Spleen (tissue), 11 donors: ENCODE measurements around the gene KLHL12. TPM values are rescaled to one million over a fixed set of nuclear protein-coding genes. Genes with fewer than 3 reads are reported as not detected.

ENCODE experiments used
- DNase-seq: peaks from one replicate; pipeline ENCODE4 v3.0.0-alpha.2; 2020
- H3K27ac ChIP-seq, 8 donors: fragments of 200-600 bp; sonication (generic) in 7 of 8; 1 replicate in 4 of 8; 2 replicates in 4 of 8; pipeline versions ENCODE4 v1.5.0 to v1.8.0; 2016 to 2021; ENCODE audit warnings: inconsistent platforms in 4 of 8, mild to moderate bottlenecking in 4 of 8, moderate library complexity in 1 of 8
- H3K27me3 ChIP-seq, 7 donors: fragments of 200-600 bp; sonication (generic) in 6 of 7; replicated peaks in 1 of 7; 1 replicate in 4 of 7; 2 replicates in 3 of 7; pipeline versions ENCODE4 v1.5.0 to v1.8.0; 2016 to 2021; ENCODE audit warnings: inconsistent platforms in 3 of 7, mild to moderate bottlenecking in 1 of 7
- H3K36me3 ChIP-seq, 6 donors: fragments of 200-600 bp; sonication (generic) in 5 of 6; 1 replicate in 4 of 6; 2 replicates in 2 of 6; pipeline versions ENCODE4 v1.5.0 to v1.8.0; 2016 to 2021; ENCODE audit warnings: inconsistent platforms in 2 of 6
- H3K4me1 ChIP-seq, 6 donors: fragments of 200-600 bp; sonication (generic) in 5 of 6; 1 replicate in 3 of 6; 2 replicates in 3 of 6; pipeline versions ENCODE4 v1.5.0 to v1.8.0; 2016 to 2021; ENCODE audit warnings: inconsistent platforms in 3 of 6
- H3K4me3 ChIP-seq, 8 donors: fragments of 200-600 bp; sonication (generic) in 7 of 8; 1 replicate in 4 of 8; 2 replicates in 4 of 8; pipeline versions ENCODE4 v1.5.0 to v1.8.0; 2016 to 2021; ENCODE audit warnings: inconsistent platforms in 4 of 8, mild to moderate bottlenecking in 4 of 8, moderate library complexity in 2 of 8
- H3K9me3 ChIP-seq, 8 donors: fragments of 200-600 bp; sonication (generic) in 7 of 8; 1 replicate in 4 of 8; 2 replicates in 4 of 8; pipeline versions ENCODE4 v1.5.0 to v1.8.0; 2016 to 2021; ENCODE audit warnings: inconsistent platforms in 4 of 8
- POLR2A ChIP-seq, 3 donors: fragments of 450-650 bp; IDR thresholded peaks; one replicate each; pipeline ENCODE4 v1.5.1; 2017; ENCODE audit warnings: antibody characterized with exemption in 3 of 3, mild to moderate bottlenecking in 1 of 3
- POLR2AphosphoS5 ChIP-seq, 3 donors: sonication (generic); formaldehyde crosslinking; IDR thresholded peaks; one replicate each; pipeline ENCODE4 v1.5.1; 2017; ENCODE audit warnings: antibody characterized with exemption in 3 of 3
- WGBS, 5 donors: extraction: QIAGEN DNeasy Blood & Tissue Kit in 3 of 5; methylation state at CpG; one replicate each; pipeline versions ENCODE4 v1.1.5 to v1.1.7; 2013 to 2018; 5-methylcytosine and 5-hydroxymethylcytosine counted together
- intact Hi-C: fragments of 100-400 bp; cut with DNase I; formaldehyde crosslinking; loops from one replicate; pipeline ENCODE4 v1.15.0; 2023; ENCODE audit warnings: low total_unique reads
- polyA plus RNA-seq, 3 donors: library from polyadenylated mRNA; stranded (reverse); fragments of 200-250 nt; gene quantifications; one replicate each; pipeline ENCODE4 v1.2.1, GENCODE V29; 2013
- total RNA-seq, 7 donors: library from RNA; depleted of rRNA in 3 of 7; stranded (reverse); fragments of >200 nt in 3 of 7; fragmentation: NEBNext Ultra II Directional in 4 of 7; extraction: Animal tissue kit (Norgen Biotek cat#: 25700) in 4 of 7; gene quantifications; one replicate each; pipeline versions ENCODE4 v1.1.0 to v1.2.1, GENCODE V29; 2016 to 2021
- TF ChIP-seq, protein P1 (sequence below), 11 experiments: fragments of 200-600 bp in 7 of 11; fragments of 450-650 bp in 4 of 11; sonication (generic) in 4 of 11; IDR thresholded peaks in 8 of 11; conservative IDR thresholded peaks in 3 of 11; 1 replicate in 7 of 11; 2 replicates in 4 of 11; pipeline versions ENCODE4 v1.4.0 to v1.8.0; 2016 to 2021; ENCODE audit warnings: antibody characterized with exemption in 11 of 11, inconsistent platforms in 4 of 11, mild to moderate bottlenecking in 1 of 11
- donor health status: healthy with polysubstance abuse.
- donor health status: DM: no; HTN: no; CAD: no; lungs with moderate emphysema.
- donor health status: DM: no; HTN: no; CAD: no.
- donor health status: Bipolar disorder and iron deficiency.
- donor health status: healthy.
- donor health status: DM: no; HTN: no; CAD: no.
- donor health status: DM: yes; HTN: yes; CAD: no.

Gene KLHL12
- total and polyA plus RNA-seq, 10 donors = 14.8 to 35.4 (median 23.8) TPM

DNA sequence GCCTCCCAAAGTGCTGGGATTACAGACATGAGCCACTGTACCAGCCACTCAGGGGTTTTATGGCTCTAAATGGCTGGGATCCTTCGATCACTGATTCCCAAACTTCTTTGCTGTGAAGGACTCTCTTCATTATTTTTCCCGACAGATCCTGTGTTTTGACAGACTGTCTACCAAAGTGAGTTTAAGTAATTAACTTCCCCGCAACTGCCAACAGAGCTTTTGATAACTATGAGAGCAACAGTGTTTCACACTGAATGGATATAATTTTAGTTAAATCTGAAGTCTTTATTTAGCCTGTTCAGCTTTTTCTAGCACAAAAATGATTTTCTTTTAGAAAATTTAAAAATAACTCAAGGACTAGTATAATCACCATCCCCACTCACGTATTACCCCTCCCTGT lies 25.5 kb downstream of the KLHL12 start:
- Histone ChIP-seq H3K9me3 (no peaks in the 10 kb centered on the region), H3K27me3 (no peaks in the 10 kb centered on the region), H3K27ac (no peak overlapping the region), H3K36me3 (peaks cover 2 to 100% (median 49%) of the 10 kb centered on the region in 6 donors), H3K4me3 (no peak overlapping the region), H3K4me1 (no peaks in the 10 kb centered on the region)
- WGBS, 5 donors = 93 to 97% (median 96%) methylated on average over 4 of the region's 4 CpGs
- DNase-seq = no peak
- TF ChIP-seq, protein P1, sequence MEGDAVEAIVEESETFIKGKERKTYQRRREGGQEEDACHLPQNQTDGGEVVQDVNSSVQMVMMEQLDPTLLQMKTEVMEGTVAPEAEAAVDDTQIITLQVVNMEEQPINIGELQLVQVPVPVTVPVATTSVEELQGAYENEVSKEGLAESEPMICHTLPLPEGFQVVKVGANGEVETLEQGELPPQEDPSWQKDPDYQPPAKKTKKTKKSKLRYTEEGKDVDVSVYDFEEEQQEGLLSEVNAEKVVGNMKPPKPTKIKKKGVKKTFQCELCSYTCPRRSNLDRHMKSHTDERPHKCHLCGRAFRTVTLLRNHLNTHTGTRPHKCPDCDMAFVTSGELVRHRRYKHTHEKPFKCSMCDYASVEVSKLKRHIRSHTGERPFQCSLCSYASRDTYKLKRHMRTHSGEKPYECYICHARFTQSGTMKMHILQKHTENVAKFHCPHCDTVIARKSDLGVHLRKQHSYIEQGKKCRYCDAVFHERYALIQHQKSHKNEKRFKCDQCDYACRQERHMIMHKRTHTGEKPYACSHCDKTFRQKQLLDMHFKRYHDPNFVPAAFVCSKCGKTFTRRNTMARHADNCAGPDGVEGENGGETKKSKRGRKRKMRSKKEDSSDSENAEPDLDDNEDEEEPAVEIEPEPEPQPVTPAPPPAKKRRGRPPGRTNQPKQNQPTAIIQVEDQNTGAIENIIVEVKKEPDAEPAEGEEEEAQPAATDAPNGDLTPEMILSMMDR (IDR thresholded peaks at IDR 0.05 in 8 of 11, conservative IDR thresholded peaks at IDR 0.05 in 3 of 11) = no peak
- TF ChIP-seq POLR2AphosphoS5 (IDR thresholded peaks at IDR 0.05) (no peak), POLR2A (IDR thresholded peaks at IDR 0.05) (no peak)
- intact Hi-C loops = no loop called here

DNA sequence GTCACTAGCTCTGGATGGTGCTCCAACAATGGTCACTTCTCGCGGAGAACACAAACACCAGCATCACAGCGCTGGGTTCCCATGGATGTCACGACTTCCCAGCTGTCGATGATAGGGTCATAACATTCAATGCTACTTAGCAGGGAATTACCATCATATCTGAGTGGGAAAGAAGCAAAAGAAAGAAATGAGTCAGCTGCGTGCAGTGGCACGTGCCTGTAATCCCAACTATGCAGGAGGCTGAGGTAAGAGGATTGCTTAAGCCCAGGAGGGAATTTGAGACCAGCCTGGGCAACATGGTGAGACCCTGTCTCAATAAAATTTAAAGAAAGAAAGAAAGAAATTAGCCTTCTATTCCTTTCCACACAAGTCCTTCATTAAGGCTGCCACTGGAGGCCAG lies 34.5 kb downstream of the KLHL12 start:
- TF ChIP-seq POLR2A (IDR thresholded peaks at IDR 0.05) (no peak), POLR2AphosphoS5 (IDR thresholded peaks at IDR 0.05) (no peak)
- TF ChIP-seq, protein P1 (IDR thresholded peaks at IDR 0.05 in 8 of 11, conservative IDR thresholded peaks at IDR 0.05 in 3 of 11) = no peak
- WGBS, 5 donors = 94 to 98% (median 95%) methylated on average over 7 of the region's 7 CpGs
- no peak overlapping the region for H3K4me3 ChIP-seq
- no peaks in the 10 kb centered on the region for H3K27me3 ChIP-seq
- H3K4me1 ChIP-seq = peaks cover 10 to 18% (median 15%) of the 10 kb centered on the region in 6 donors
- intact Hi-C loops = no loop called here
- no peak for DNase-seq
- H3K36me3 ChIP-seq = peaks cover 0 to 75% (median 64%) of the 10 kb centered on the region in 6 donors
- H3K9me3 ChIP-seq = no peaks in the 10 kb centered on the region
- no peak overlapping the region for H3K27ac ChIP-seq

DNA sequence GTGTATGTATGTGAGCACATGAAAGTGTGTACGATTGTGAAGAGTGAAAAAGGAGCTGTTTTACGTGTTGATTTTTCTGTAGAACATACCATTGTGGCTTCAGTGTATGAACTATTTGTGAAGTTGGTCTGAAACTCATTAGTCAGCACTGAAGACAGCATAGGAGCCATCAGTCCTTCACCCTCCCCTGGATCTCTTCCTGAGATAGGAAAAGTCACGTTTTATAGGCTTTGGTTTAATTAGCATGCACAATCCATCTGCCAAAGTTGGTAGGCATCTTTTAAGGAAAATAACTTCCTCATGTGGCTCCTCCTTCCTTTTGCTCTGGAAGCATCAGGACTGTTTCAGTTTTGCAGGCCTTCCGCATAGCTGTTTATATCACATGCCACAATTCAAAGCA lies 36.6 kb downstream of the KLHL12 start:
- no peak for DNase-seq
- intact Hi-C loops = no loop called here
- no peak overlapping the region for H3K4me3 ChIP-seq
- H3K27me3 ChIP-seq = no peaks in the 10 kb centered on the region
- WGBS, 5 donors = 84 to 93% (median 85%) methylated on average over 4 of the region's 4 CpGs
- H3K4me1 ChIP-seq = peaks cover 10 to 38% (median 21%) of the 10 kb centered on the region in 6 donors
- H3K36me3 ChIP-seq = peaks cover 0 to 54% (median 45%) of the 10 kb centered on the region in 6 donors
- no peaks in the 10 kb centered on the region for H3K9me3 ChIP-seq
- H3K27ac ChIP-seq = no peak overlapping the region
- TF ChIP-seq POLR2A (IDR thresholded peaks at IDR 0.05) (no peak), POLR2AphosphoS5 (IDR thresholded peaks at IDR 0.05) (no peak)
- TF ChIP-seq, protein P1 (IDR thresholded peaks at IDR 0.05 in 8 of 11, conservative IDR thresholded peaks at IDR 0.05 in 3 of 11) = no peak

DNA sequence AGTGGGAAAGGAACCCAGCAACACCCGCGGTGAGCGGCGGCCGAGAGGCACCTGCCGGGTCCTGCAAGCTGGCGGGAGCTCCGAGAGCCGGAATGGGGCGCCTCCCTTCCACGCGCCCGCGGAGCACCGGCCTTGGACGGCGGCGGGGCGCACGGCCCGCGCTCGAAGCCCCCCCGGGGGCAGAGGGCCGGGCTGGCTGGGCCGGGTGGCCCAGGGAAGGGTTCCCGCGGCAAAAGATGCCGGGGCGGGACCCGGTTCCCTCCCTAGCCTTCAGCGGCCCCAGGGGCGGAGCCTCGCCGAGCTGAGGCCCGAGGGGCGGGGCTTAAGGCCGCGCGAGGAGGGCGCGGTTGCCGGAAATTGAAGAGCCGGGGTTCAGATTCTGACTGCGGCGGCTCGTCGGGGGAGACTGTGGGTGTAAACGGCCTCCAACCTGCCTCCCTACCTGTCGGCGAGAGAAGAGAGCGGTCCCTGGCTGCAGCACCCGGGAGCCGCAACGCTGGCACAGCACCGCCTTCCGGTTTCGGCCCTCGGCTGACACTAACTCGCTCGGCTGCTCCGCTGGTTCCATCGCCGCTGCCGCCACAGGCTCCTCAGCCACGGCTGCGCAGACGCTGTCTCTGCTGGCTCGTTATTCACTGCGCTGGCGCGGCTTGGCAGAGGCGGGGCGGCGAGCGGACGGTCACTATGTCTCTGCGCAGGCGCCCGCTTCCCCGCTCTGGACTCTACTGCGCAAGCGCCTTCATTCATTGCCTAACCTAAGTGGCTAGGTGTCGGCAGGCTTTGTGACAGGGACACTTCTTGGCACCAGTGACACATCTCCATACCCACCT lies 38.3 kb downstream of the KLHL12 start, which contains the start of gene RABIF:
RABIF (minus strand) TSS at position 619 of the 830 bp plus-strand sequence; CDS start at position 568, 51 bp downstream.
- peak; percentile 99 for DNase-seq
- Histone ChIP-seq H3K9me3 (no peaks in the 10 kb centered on the region), H3K27ac (peak within 1 kb of the TSS; percentile 88 to 100 (median 96)), H3K4me3 (peak within 1 kb of the TSS; percentile 61 to 94 (median 77)), H3K36me3 (peaks cover 0 to 48% (median 29%) of the 10 kb centered on the region in 6 donors), H3K4me1 (peaks cover 10 to 43% (median 21%) of the 10 kb centered on the region in 6 donors), H3K27me3 (no peaks in the 10 kb centered on the region)
- intact Hi-C loops = no loop called here
- TF ChIP-seq, protein P1 (IDR thresholded peaks at IDR 0.05 in 8 of 11, conservative IDR thresholded peaks at IDR 0.05 in 3 of 11) = peak in 7 of 11 experiments; percentile 16 to 48 (median 30)
- TF ChIP-seq POLR2A (IDR thresholded peaks at IDR 0.05) (peak; percentile 76 to 92 (median 81)), POLR2AphosphoS5 (IDR thresholded peaks at IDR 0.05) (peak; percentile 98 to 99 (median 99))
- WGBS, 5 donors = 0 to 1% (median 0%) methylated on average over 15 to 84 of the region's 84 CpGs
